ENCODE results near the gene REX1BD. TPM values are rescaled to one million over a fixed set of nuclear protein-coding genes. Genes with fewer than 3 reads are reported as not detected.
A peak's percentile ranks its signal among the peaks of the same experiment; 100 is the strongest.

The REX1BD gene
- total RNA-seq, 4 donors from 2014 or later = 57.4 to 137 (median 101) TPM

DNA sequence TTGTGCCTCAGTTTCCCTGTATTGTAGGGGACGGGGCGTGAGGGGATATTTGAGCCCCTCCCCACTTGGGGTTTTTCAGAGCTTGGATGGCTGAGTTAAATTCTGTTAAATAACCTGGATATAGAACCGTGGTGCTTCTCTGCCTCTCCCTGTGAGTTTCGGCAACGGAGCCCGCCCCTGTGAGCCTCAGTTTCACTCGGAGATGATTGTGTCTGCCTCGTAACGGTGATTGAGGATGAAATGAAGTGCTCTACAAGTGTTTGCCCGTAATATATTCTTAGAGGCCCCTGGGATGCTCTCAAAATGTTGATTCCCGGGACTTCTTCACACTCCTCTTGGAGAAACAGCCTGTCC lies 30.4 kb upstream of the REX1BD start:
- WGBS, 2 donors = 7 to 8% methylated on average over 11 of the region's 11 CpGs
- no peaks in the 10 kb centered on the region for H3K9me3 ChIP-seq
- peak overlapping the region; percentile 90 to 95 (median 91) for H3K27ac ChIP-seq
- no peaks in the 10 kb centered on the region for H3K36me3 ChIP-seq
- peak overlapping the region; percentile 62 to 100 (median 98) for H3K4me3 ChIP-seq (replicated peaks in 1 of 3)
- H3K4me1 ChIP-seq = peaks cover 4 to 9% of the 10 kb centered on the region in 2 donors
- no peak for TF ChIP-seq POLR2A (IDR thresholded peaks at IDR 0.05)
- TF ChIP-seq, protein P1, sequence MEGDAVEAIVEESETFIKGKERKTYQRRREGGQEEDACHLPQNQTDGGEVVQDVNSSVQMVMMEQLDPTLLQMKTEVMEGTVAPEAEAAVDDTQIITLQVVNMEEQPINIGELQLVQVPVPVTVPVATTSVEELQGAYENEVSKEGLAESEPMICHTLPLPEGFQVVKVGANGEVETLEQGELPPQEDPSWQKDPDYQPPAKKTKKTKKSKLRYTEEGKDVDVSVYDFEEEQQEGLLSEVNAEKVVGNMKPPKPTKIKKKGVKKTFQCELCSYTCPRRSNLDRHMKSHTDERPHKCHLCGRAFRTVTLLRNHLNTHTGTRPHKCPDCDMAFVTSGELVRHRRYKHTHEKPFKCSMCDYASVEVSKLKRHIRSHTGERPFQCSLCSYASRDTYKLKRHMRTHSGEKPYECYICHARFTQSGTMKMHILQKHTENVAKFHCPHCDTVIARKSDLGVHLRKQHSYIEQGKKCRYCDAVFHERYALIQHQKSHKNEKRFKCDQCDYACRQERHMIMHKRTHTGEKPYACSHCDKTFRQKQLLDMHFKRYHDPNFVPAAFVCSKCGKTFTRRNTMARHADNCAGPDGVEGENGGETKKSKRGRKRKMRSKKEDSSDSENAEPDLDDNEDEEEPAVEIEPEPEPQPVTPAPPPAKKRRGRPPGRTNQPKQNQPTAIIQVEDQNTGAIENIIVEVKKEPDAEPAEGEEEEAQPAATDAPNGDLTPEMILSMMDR (IDR thresholded peaks at IDR 0.05) = no peak
- H3K27me3 ChIP-seq = no peaks in the 10 kb centered on the region
- peak in 1 of 2 donors; percentile 8 for DNase-seq
- intact Hi-C loops (cut with DNase I) = no loop called here

DNA sequence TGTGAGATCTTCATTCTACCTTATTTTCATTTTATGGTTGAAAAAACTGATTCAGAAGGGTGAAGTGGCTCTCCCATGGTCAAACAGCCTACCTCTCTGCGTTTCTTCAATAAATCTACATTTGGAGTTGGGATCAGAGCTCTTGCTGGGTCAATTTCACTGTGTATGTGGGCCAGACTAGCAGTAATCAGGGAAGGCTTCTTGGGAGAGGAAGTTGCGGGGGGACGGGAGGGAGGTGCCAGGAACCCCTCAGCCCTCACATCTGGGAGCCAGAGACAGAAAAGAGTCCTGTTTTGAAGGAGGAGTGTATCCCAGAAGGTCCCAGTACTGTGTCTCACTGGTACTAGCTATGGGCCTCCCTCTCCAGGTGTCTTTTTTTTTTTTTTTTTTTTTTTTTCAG lies 30.0 kb upstream of the REX1BD start:
- peak overlapping the region; percentile 62 to 100 (median 98) for H3K4me3 ChIP-seq (replicated peaks in 1 of 3)
- WGBS, 2 donors = 68 to 71% methylated on average over 3 of the region's 3 CpGs
- H3K36me3 ChIP-seq = peaks cover 0 to under 1% of the 10 kb centered on the region in 2 donors
- intact Hi-C loops (cut with DNase I) = no loop called here
- peaks cover 4 to 9% of the 10 kb centered on the region in 2 donors for H3K4me1 ChIP-seq
- no peak for DNase-seq
- peak overlapping the region; percentile 90 to 95 (median 91) for H3K27ac ChIP-seq
- no peaks in the 10 kb centered on the region for H3K9me3 ChIP-seq
- no peak for TF ChIP-seq POLR2A (IDR thresholded peaks at IDR 0.05)
- TF ChIP-seq, protein P1 (IDR thresholded peaks at IDR 0.05) = no peak
- no peaks in the 10 kb centered on the region for H3K27me3 ChIP-seq

DNA sequence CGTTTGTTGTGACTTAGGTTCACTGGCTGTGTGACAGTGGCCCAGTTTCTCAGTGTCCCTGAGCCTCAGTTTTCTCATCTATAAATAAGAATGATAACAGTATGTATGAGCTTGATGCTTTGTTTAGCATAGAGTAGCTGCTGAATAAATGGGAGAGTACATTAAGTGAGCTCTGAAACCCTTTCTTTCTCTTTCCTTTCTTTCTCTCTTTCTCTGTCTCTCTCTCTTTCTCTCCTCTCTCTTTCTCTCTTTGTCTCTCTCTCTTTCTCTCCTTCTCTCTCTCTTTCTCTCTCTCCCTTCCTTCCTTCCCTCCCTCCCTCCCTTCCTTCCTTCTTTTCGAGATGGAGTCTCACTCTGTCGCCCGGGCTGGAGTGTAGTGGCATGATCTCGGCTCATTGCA lies 28.9 kb upstream of the REX1BD start:
- intact Hi-C loops (cut with DNase I) = no loop called here
- no peak overlapping the region for H3K27ac ChIP-seq
- TF ChIP-seq POLR2A (IDR thresholded peaks at IDR 0.05) = no peak
- TF ChIP-seq, protein P1 (IDR thresholded peaks at IDR 0.05) = no peak
- H3K4me1 ChIP-seq = peaks cover 4 to 9% of the 10 kb centered on the region in 2 donors
- no peaks in the 10 kb centered on the region for H3K9me3 ChIP-seq
- DNase-seq = no peak
- 71 to 78% methylated on average over 5 of the region's 5 CpGs for WGBS, 2 donors
- H3K27me3 ChIP-seq = no peaks in the 10 kb centered on the region
- H3K36me3 ChIP-seq = peaks cover 8 to 11% of the 10 kb centered on the region in 2 donors
- H3K4me3 ChIP-seq (replicated peaks in 1 of 3) = no peak overlapping the region

DNA sequence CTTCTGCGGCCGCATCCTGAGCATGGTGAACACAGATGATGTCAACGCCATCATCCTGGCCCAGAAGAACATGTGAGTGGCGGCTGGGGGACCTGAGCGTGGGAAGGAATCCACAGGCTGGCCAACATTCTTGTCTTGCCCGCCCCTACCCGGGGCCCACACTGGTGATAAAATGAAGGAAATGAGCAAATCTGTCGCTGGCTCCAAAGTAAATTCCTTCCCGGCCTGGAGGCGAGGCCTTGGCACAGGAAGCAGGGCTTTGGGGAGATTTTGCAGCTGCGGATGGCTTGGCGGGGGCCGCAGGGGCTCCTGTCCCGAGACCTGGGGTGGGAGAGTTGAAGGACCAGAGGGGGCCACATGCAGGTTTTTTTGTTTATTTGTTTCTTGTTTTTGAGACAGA lies 26.5 kb upstream of the REX1BD start:
- Histone ChIP-seq H3K4me3 (replicated peaks in 1 of 3) (no peak overlapping the region), H3K27me3 (no peaks in the 10 kb centered on the region), H3K36me3 (peaks cover 28 to 34% of the 10 kb centered on the region in 2 donors), H3K4me1 (peaks cover 4 to 9% of the 10 kb centered on the region in 2 donors), H3K27ac (peak overlapping the region in 2 of 3 donors; percentile 14 to 31), H3K9me3 (no peaks in the 10 kb centered on the region)
- DNase-seq = no peak
- intact Hi-C loops (cut with DNase I) = no loop called here
- TF ChIP-seq, protein P1 (IDR thresholded peaks at IDR 0.05) = no peak
- no peak for TF ChIP-seq POLR2A (IDR thresholded peaks at IDR 0.05)
- WGBS, 2 donors = 76 to 87% methylated on average over 14 of the region's 14 CpGs

DNA sequence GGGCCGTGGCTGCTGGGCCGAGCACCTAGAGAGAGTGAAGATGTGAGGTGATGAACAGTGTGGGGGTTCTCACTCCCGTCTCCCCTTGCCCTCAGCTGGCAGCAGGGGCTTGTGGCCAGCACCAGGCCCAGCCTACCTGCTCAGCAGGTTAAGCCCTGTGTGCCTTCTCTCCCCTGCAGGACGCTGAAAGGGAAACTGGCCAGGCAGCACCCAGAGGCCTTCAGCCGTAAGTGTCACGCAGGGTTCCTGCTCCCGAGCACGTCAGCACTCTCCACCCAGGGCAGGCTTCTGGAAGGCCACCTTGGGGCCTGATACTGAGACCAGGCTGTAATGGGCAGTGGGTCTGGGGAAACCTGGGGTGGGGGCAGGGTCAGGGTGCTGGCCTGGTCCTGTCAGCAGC lies 21.6 kb upstream of the REX1BD start:
- no peak overlapping the region for H3K4me3 ChIP-seq (replicated peaks in 1 of 3)
- H3K9me3 ChIP-seq = no peaks in the 10 kb centered on the region
- WGBS, 2 donors = 100% methylated on average over 2 of the region's 8 CpGs
- H3K36me3 ChIP-seq = peaks cover 45 to 53% of the 10 kb centered on the region in 2 donors
- no peak overlapping the region for H3K27ac ChIP-seq
- DNase-seq = no peak
- H3K27me3 ChIP-seq = no peaks in the 10 kb centered on the region
- no peak for TF ChIP-seq POLR2A (IDR thresholded peaks at IDR 0.05)
- TF ChIP-seq, protein P1 (IDR thresholded peaks at IDR 0.05) = no peak
- intact Hi-C loops (cut with DNase I) = no loop called here
- H3K4me1 ChIP-seq = peaks cover 0 to 4% of the 10 kb centered on the region in 2 donors
